K562 (cell line): Measurements from ENCODE around the gene RNF181. TPM values are rescaled to one million over a fixed set of nuclear protein-coding genes. Genes with fewer than 3 reads are reported as not detected.

Experiments used
- BACH1 ChIP-seq: fragments of 200-800 bp; sonication (Bioruptor generic); IDR thresholded peaks from 2 replicates; pipeline ENCODE4 v1.6.1; 2016; ENCODE audit warnings: missing genetic modification characterization, missing compliant biosample characterization
- CBX1 ChIP-seq: sonication (generic); IDR thresholded peaks from 2 replicates; pipeline ENCODE4 v1.6.1; 2016; ENCODE audit warnings: antibody characterized with exemption, low read depth, mild to moderate bottlenecking
- CSDE1 ChIP-seq, 2 experiments: fragments of 450-650 bp; IDR thresholded peaks; 2 replicates each; pipeline ENCODE4 v1.6.1; 2016; ENCODE audit warnings: mild to moderate bottlenecking in 1 of 2
- NEUROD1 ChIP-seq: fragments of 150-350 bp; IDR thresholded peaks from 2 replicates; pipeline ENCODE4 v1.6.1; 2014; ENCODE audit warnings: borderline replicate concordance, low read length, low read depth; ENCODE audit not compliant: partially characterized antibody
- NFRKB ChIP-seq: fragments of 450-650 bp; IDR thresholded peaks from 2 replicates; pipeline ENCODE4 v1.6.1; 2016; ENCODE audit warnings: low read depth
- NR1H2 ChIP-seq: sonication (generic); formaldehyde crosslinking; IDR thresholded peaks from 2 replicates; pipeline ENCODE4 v1.4.0; 2020; ENCODE audit warnings: mild to moderate bottlenecking, missing genetic modification reagents
- NRF1 ChIP-seq, 2 experiments: fragments of 450-650 bp; IDR thresholded peaks in 1 of 2; conservative IDR thresholded peaks in 1 of 2; 2 replicates each; pipeline ENCODE4 v1.6.1; 2014; ENCODE audit warnings: mild to moderate bottlenecking in 2 of 2
- POLR2G ChIP-seq: fragments of 200-400 bp; formaldehyde crosslinking; IDR thresholded peaks from 2 replicates; pipeline ENCODE4 v1.6.1; 2017; ENCODE audit warnings: low read depth, mild to moderate bottlenecking, antibody characterized with exemption, low read length, moderate library complexity
- PTRF ChIP-seq: fragments of 450-650 bp; IDR thresholded peaks from 2 replicates; pipeline ENCODE4 v1.6.1; 2016; ENCODE audit warnings: mild to moderate bottlenecking, missing genetic modification characterization, missing compliant biosample characterization
- SMC3 ChIP-seq: conservative IDR thresholded peaks from 2 replicates; pipeline ENCODE4 v1.6.1; 2011; ENCODE audit warnings: low read depth, low read length, improper control_type of control experiment; ENCODE audit not compliant: insufficient read depth
- SRSF3 ChIP-seq: fragments of 200-400 bp; formaldehyde crosslinking; IDR thresholded peaks from 2 replicates; pipeline ENCODE4 v1.6.1; 2016; ENCODE audit warnings: mild to moderate bottlenecking, low read length, moderate library complexity; ENCODE audit not compliant: insufficient read depth
- ZKSCAN1 ChIP-seq: fragments of 150-350 bp; IDR thresholded peaks from 2 replicates; pipeline ENCODE4 v1.6.1; 2016; ENCODE audit warnings: low read depth, low read length
- polyA plus RNA-seq, 8 experiments: library from polyadenylated mRNA; depleted of rRNA in 4 of 8; stranded (reverse) in 5 of 8; unstranded in 3 of 8; fragments of >200 nt; fragmentation: Nextera tagmentation in 2 of 8; fragmentation: Illumina TruSeq in 1 of 8; extraction: Ambion mirVana in 2 of 8; extraction: Trizol in 1 of 8; gene quantifications; 2 replicates each; pipeline versions ENCODE4 v1.2.1 to v1.2.3, GENCODE V29; 2011 to 2014; ENCODE audit warnings: inconsistent platforms in 1 of 8, missing spikeins in 1 of 8
- total RNA-seq, 7 experiments: library from RNA; depleted of rRNA in 6 of 7; stranded (reverse); fragments of >200 nt in 6 of 7; fragmentation: Illumina TruSeq in 2 of 7; extraction: Trizol in 2 of 7; gene quantifications; 2 replicates each; pipeline versions ENCODE4 v1.2.1 to v1.2.3, GENCODE V29; 2011 to 2021; ENCODE audit warnings: low replicate concordance in 1 of 7
- TF ChIP-seq, protein P1 (sequence below): fragments of 250-450 bp; sonication (Bioruptor Pico); IDR thresholded peaks from 2 replicates; pipeline ENCODE4 v1.5.0; 2022; ENCODE audit warnings: mild to moderate bottlenecking
- TF ChIP-seq, protein P2 (sequence below), 2 experiments: fragments of 450-650 bp in 1 of 2; sonication (generic) in 1 of 2; formaldehyde crosslinking in 1 of 2; IDR thresholded peaks; 2 replicates each; pipeline versions ENCODE4 v1.7.1 to v1.9.0; 2016 to 2022; ENCODE audit warnings: inconsistent platforms in 1 of 2, mild to moderate bottlenecking in 1 of 2, missing genetic modification reagents in 1 of 2

RNF181 gene
- total and polyA plus RNA-seq, 9 of the 15 experiments (the other 6 are each of a cell fraction or from before 2014, with no cell fraction given) = 139 to 492 (median 253) TPM

DNA sequence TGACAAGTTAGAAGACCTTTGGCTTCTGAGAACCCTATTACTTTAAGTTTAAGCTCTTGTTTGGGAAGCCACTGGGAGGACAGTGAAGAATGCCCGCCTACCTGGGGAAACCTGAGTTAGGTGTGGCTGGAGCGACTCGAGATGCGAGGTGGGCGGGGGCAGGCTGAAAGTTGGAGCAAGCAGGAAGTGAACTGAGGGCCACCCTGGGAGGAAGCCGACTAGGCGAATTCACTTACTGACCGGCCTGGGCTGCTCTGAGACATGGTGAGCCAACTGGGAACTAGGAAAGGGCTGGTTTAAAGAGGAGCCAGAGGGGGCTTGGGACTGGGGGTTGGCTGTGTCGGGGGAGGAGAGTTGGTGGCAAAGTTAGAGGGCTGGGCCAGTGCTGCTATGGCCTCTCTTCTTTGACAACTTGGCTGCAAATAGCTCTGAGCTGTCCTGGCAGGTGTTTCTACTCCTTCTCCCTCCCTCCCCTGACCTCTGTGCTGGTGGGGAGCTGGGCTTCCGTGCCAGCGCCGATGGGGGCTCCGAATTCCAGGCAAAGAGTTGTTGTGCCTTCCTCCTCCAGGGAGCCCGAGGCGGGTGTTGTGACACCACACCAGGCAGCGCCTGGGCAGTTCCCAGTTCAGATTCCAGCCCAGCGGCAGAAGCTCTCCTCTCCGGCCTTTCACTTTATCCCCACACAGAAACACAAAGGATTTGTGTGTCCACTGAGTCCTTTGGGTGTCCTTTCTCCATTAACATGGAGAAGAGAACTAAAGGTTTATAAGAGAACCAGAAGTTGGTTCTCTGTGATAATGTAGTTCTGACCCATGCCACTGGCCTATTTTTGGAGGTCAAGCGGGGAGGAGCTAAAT, 17.9 kb upstream of the RNF181 start, which contains the start of gene VAMP8 (continued):
- TF ChIP-seq NRF1 (conservative IDR thresholded peaks at IDR 0.05 in 1 of 2, IDR thresholded peaks at IDR 0.05 in 1 of 2) (peak; percentile 32 to 51; a peak in 3 of 4 replicates), POLR2G (peak; percentile 67), NR1H2 (CRISPR knock-in tag) (no peak; the same call in 1 of the 2 replicates), ZKSCAN1 (no peak), SRSF3 (no peak), SMC3 (no peak), NFRKB (peak; percentile 54; the same call in 1 of the 2 replicates), CBX1 (no peak), PTRF (tag) (no peak), CSDE1 (IDR thresholded peaks at IDR 0.05) (no peak), NEUROD1 (no peak), BACH1 (tag) (no peak; the same call in 1 of the 2 replicates)
- TF ChIP-seq, protein P1, sequence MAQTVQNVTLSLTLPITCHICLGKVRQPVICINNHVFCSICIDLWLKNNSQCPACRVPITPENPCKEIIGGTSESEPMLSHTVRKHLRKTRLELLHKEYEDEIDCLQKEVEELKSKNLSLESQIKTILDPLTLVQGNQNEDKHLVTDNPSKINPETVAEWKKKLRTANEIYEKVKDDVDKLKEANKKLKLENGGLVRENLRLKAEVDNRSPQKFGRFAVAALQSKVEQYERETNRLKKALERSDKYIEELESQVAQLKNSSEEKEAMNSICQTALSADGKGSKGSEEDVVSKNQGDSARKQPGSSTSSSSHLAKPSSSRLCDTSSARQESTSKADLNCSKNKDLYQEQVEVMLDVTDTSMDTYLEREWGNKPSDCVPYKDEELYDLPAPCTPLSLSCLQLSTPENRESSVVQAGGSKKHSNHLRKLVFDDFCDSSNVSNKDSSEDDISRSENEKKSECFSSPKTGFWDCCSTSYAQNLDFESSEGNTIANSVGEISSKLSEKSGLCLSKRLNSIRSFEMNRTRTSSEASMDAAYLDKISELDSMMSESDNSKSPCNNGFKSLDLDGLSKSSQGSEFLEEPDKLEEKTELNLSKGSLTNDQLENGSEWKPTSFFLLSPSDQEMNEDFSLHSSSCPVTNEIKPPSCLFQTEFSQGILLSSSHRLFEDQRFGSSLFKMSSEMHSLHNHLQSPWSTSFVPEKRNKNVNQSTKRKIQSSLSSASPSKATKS = 0 out of 2 replicates have a peak, but pooled peaks have one; percentile 70
- TF ChIP-seq, protein P2, sequence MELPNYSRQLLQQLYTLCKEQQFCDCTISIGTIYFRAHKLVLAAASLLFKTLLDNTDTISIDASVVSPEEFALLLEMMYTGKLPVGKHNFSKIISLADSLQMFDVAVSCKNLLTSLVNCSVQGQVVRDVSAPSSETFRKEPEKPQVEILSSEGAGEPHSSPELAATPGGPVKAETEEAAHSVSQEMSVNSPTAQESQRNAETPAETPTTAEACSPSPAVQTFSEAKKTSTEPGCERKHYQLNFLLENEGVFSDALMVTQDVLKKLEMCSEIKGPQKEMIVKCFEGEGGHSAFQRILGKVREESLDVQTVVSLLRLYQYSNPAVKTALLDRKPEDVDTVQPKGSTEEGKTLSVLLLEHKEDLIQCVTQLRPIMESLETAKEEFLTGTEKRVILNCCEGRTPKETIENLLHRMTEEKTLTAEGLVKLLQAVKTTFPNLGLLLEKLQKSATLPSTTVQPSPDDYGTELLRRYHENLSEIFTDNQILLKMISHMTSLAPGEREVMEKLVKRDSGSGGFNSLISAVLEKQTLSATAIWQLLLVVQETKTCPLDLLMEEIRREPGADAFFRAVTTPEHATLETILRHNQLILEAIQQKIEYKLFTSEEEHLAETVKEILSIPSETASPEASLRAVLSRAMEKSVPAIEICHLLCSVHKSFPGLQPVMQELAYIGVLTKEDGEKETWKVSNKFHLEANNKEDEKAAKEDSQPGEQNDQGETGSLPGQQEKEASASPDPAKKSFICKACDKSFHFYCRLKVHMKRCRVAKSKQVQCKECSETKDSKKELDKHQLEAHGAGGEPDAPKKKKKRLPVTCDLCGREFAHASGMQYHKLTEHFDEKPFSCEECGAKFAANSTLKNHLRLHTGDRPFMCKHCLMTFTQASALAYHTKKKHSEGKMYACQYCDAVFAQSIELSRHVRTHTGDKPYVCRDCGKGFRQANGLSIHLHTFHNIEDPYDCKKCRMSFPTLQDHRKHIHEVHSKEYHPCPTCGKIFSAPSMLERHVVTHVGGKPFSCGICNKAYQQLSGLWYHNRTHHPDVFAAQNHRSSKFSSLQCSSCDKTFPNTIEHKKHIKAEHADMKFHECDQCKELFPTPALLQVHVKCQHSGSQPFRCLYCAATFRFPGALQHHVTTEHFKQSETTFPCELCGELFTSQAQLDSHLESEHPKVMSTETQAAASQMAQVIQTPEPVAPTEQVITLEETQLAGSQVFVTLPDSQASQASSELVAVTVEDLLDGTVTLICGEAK (IDR thresholded peaks at IDR 0.05) = peak; percentile 28; the same call in 1 of the 2 replicates
- TF ChIP-seq, protein P2 (CRISPR knock-in tag; IDR thresholded peaks at IDR 0.05) = no peak
